Activated T-cell treated with anti-CD3 and anti-CD28 coated beads, Interleukin-2, amount 50 U/mL, for 24 hours (primary cell): Measurements from ENCODE around the gene SLC9C2.
"Not testable (repeated sequence)": the region's sequence is repeated elsewhere in the genome, so short reads cannot be mapped to it uniquely, and the experiment has no call there.

Experiments used
- DNase-seq: peaks from one replicate; pipeline ENCODE4 v3.0.0-alpha.2; 2020
- H3K27ac Mint-ChIP-seq: 2 replicates; pipeline ENCODE4 v1.8.0; 2020; ENCODE audit warnings: mild to moderate bottlenecking, mixed read lengths
- H3K27me3 Mint-ChIP-seq: 2 replicates; pipeline ENCODE4 v1.8.0; 2020; ENCODE audit warnings: mixed read lengths
- H3K36me3 Mint-ChIP-seq: 2 replicates; pipeline ENCODE4 v1.8.0; 2020; ENCODE audit warnings: low read depth, mixed read lengths
- H3K4me1 Mint-ChIP-seq: 2 replicates; pipeline ENCODE4 v1.8.0; 2020; ENCODE audit warnings: low read depth, mixed read lengths
- H3K4me3 Mint-ChIP-seq: 2 replicates; pipeline ENCODE4 v1.8.0; 2020; ENCODE audit warnings: mild to moderate bottlenecking, moderate library complexity, mixed read lengths
- H3K9me3 Mint-ChIP-seq: 2 replicates; pipeline ENCODE4 v1.8.0; 2020; ENCODE audit warnings: mixed read lengths

The SLC9C2 gene

GRCh38 chr1:173523329-173523728 lies 79.5 kb downstream of the SLC9C2 start:
- Mint-ChIP-seq H3K27ac (no peak overlapping the region), H3K27me3 (no peaks in the 10 kb centered on the region), H3K4me1 (peaks cover 14% of the 10 kb centered on the region), H3K4me3 (no peak overlapping the region), H3K36me3 (no peaks in the 10 kb centered on the region), H3K9me3 (no peaks in the 10 kb centered on the region)
- DNase-seq: no peak

- Mint-ChIP-seq H3K9me3 (no peaks in the 10 kb centered on the region), H3K4me3 (no peak overlapping the region), H3K27ac (no peak overlapping the region), H3K36me3 (no peaks in the 10 kb centered on the region), H3K27me3 (no peaks in the 10 kb centered on the region), H3K4me1 (peaks cover 9% of the 10 kb centered on the region)
- DNase-seq: no peak
These were observed 82.1 kb downstream of the SLC9C2 start for GRCh38 chr1:173520799-173521198.

- H3K27me3 Mint-ChIP-seq, H3K4me3 Mint-ChIP-seq, H3K9me3 Mint-ChIP-seq, H3K27ac Mint-ChIP-seq, DNase-seq, H3K36me3 Mint-ChIP-seq: not testable (repeated sequence)
- H3K4me1 Mint-ChIP-seq: peaks cover 11% of the 10 kb centered on the region
These were observed 88.4 kb downstream of the SLC9C2 start for GRCh38 chr1:173514503-173514902.

- H3K9me3 Mint-ChIP-seq: peaks cover 6% of the 10 kb centered on the region
- no peaks in the 10 kb centered on the region for H3K36me3 Mint-ChIP-seq
- no peak overlapping the region for H3K4me3 Mint-ChIP-seq
- DNase-seq: no peak
- no peak overlapping the region for H3K27ac Mint-ChIP-seq
- H3K27me3 Mint-ChIP-seq: no peaks in the 10 kb centered on the region
- H3K4me1 Mint-ChIP-seq: peaks cover 2% of the 10 kb centered on the region
These were observed 93.1 kb downstream of the SLC9C2 start for GRCh38 chr1:173509797-173510196.

- no peak for DNase-seq
- no peaks in the 10 kb centered on the region for H3K36me3 Mint-ChIP-seq
- peaks cover 2% of the 10 kb centered on the region for H3K9me3 Mint-ChIP-seq
- no peaks in the 10 kb centered on the region for H3K27me3 Mint-ChIP-seq
- no peak overlapping the region for H3K4me3 Mint-ChIP-seq
- H3K4me1 Mint-ChIP-seq: peaks cover 2% of the 10 kb centered on the region
- H3K27ac Mint-ChIP-seq: no peak overlapping the region
These were observed 94.3 kb downstream of the SLC9C2 start for GRCh38 chr1:173508541-173508940.

GRCh38 chr1:173507847-173508209 lies 95.0 kb downstream of the SLC9C2 start:
- Mint-ChIP-seq H3K4me3 (no peak overlapping the region), H3K4me1 (peaks cover 2% of the 10 kb centered on the region), H3K36me3 (no peaks in the 10 kb centered on the region), H3K27me3 (no peaks in the 10 kb centered on the region), H3K27ac (no peak overlapping the region), H3K9me3 (no peaks in the 10 kb centered on the region)
- DNase-seq: no peak

GRCh38 chr1:173507205-173507846 lies 95.5 kb downstream of the SLC9C2 start:
- no peak overlapping the region for H3K27ac Mint-ChIP-seq
- no peak for DNase-seq
- no peaks in the 10 kb centered on the region for H3K27me3 Mint-ChIP-seq
- H3K4me1 Mint-ChIP-seq: peaks cover 2% of the 10 kb centered on the region
- H3K36me3 Mint-ChIP-seq: no peaks in the 10 kb centered on the region
- no peak overlapping the region for H3K4me3 Mint-ChIP-seq
- H3K9me3 Mint-ChIP-seq: no peaks in the 10 kb centered on the region

GRCh38 chr1:173506437-173506836 lies 96.4 kb downstream of the SLC9C2 start:
- Mint-ChIP-seq H3K4me1 (peaks cover 2% of the 10 kb centered on the region), H3K36me3 (no peaks in the 10 kb centered on the region), H3K27me3 (no peaks in the 10 kb centered on the region), H3K9me3 (no peaks in the 10 kb centered on the region), H3K4me3 (no peak overlapping the region), H3K27ac (no peak overlapping the region)
- DNase-seq: no peak

GRCh38 chr1:173505391-173505790 lies 97.5 kb downstream of the SLC9C2 start:
- Mint-ChIP-seq H3K27me3 (no peaks in the 10 kb centered on the region), H3K4me3 (no peak overlapping the region), H3K36me3 (no peaks in the 10 kb centered on the region), H3K9me3 (no peaks in the 10 kb centered on the region), H3K4me1 (peaks cover 2% of the 10 kb centered on the region), H3K27ac (no peak overlapping the region)
- DNase-seq: no peak

- Mint-ChIP-seq H3K4me1 (no peaks in the 10 kb centered on the region), H3K27ac (no peak overlapping the region), H3K36me3 (no peaks in the 10 kb centered on the region), H3K27me3 (no peaks in the 10 kb centered on the region), H3K4me3 (no peak overlapping the region), H3K9me3 (peaks cover 2% of the 10 kb centered on the region)
- no peak for DNase-seq
These were observed 98.6 kb downstream of the SLC9C2 start for GRCh38 chr1:173504268-173504667.

- DNase-seq: no peak
- Mint-ChIP-seq H3K27ac (no peak overlapping the region), H3K4me3 (no peak overlapping the region), H3K36me3 (no peaks in the 10 kb centered on the region), H3K4me1 (no peaks in the 10 kb centered on the region), H3K27me3 (no peaks in the 10 kb centered on the region), H3K9me3 (peaks cover 2% of the 10 kb centered on the region)
These were observed 99.5 kb downstream of the SLC9C2 start for GRCh38 chr1:173503391-173503790.

- H3K4me1 Mint-ChIP-seq: no peaks in the 10 kb centered on the region
- H3K4me3 Mint-ChIP-seq: no peak overlapping the region
- no peaks in the 10 kb centered on the region for H3K27me3 Mint-ChIP-seq
- peaks cover 2% of the 10 kb centered on the region for H3K9me3 Mint-ChIP-seq
- no peak for DNase-seq
- no peaks in the 10 kb centered on the region for H3K36me3 Mint-ChIP-seq
- H3K27ac Mint-ChIP-seq: no peak overlapping the region
These were observed 100.8 kb downstream of the SLC9C2 start for GRCh38 chr1:173502104-173502503.

- Mint-ChIP-seq H3K4me1 (no peaks in the 10 kb centered on the region), H3K36me3 (no peaks in the 10 kb centered on the region), H3K9me3 (peaks cover 6% of the 10 kb centered on the region), H3K27me3 (no peaks in the 10 kb centered on the region), H3K27ac (no peak overlapping the region), H3K4me3 (no peak overlapping the region)
- DNase-seq: no peak
These were observed 103.1 kb downstream of the SLC9C2 start for GRCh38 chr1:173499729-173500128.

GRCh38 chr1:173496757-173497320 lies 106.0 kb downstream of the SLC9C2 start:
- H3K9me3 Mint-ChIP-seq: peaks cover 9% of the 10 kb centered on the region
- no peaks in the 10 kb centered on the region for H3K36me3 Mint-ChIP-seq
- H3K4me3 Mint-ChIP-seq: no peak overlapping the region
- H3K4me1 Mint-ChIP-seq: no peaks in the 10 kb centered on the region
- no peak overlapping the region for H3K27ac Mint-ChIP-seq
- H3K27me3 Mint-ChIP-seq: no peaks in the 10 kb centered on the region
- no peak for DNase-seq

- Mint-ChIP-seq H3K4me1 (peaks cover 1% of the 10 kb centered on the region), H3K4me3 (no peak overlapping the region), H3K27ac (no peak overlapping the region), H3K27me3 (no peaks in the 10 kb centered on the region), H3K36me3 (no peaks in the 10 kb centered on the region), H3K9me3 (peaks cover 9% of the 10 kb centered on the region)
- DNase-seq: no peak
These were observed 107.1 kb downstream of the SLC9C2 start for GRCh38 chr1:173495609-173496267.
